Neural progenitor cell (in vitro differentiated cells): ENCODE results near the gene CPB2.

Experiments used
- CTCF ChIP-seq: fragments of 200-600 bp; sonication (generic); IDR thresholded peaks from 2 replicates; pipeline ENCODE4 v1.5.1; 2017; ENCODE audit warnings: antibody characterized with exemption, mild to moderate bottlenecking
- EZH2 ChIP-seq: fragments of 200-600 bp; sonication (generic); IDR thresholded peaks from 2 replicates; pipeline ENCODE4 v1.6.1; 2017; ENCODE audit warnings: antibody characterized with exemption, mild to moderate bottlenecking, moderate library complexity

- TF ChIP-seq CTCF = no peak
- TF ChIP-seq EZH2 = no peak
Measured at GRCh38 chr13:46015366-46015765, 89.5 kb downstream of the CPB2 start.
